C4-2B (cell line): Measurements from ENCODE around the gene FGF19.

Experiments used
- CTCF ChIP-seq: fragments of 450-650 bp; conservative IDR thresholded peaks from 2 replicates; pipeline ENCODE4 v1.5.1; 2017; ENCODE audit warnings: mild to moderate bottlenecking
- ZFX ChIP-seq: fragments of 450-650 bp; IDR thresholded peaks from 2 replicates; pipeline ENCODE4 v1.6.1; 2017

DNA sequence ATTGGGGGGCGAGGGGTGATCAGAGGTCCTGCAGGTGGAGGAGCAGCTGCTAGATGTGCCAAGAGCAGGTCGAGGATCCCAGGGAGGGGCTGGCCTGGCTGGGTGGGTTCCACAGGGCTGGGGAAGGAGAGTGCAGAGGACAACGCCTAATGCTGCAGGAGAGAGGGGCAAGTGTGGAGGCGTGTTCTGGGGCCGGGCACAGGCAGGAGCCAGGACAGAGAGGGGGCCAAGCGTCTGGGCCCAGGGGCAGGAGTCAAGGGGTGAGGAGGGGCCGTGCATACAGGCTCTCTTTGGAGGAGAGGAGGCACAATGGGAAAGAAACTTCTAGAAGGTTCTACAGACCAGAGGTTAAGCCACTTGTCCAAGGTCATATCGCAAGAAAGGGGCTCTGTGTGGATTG lies 26.7 kb upstream of the FGF19 start:
- TF ChIP-seq CTCF (no peak), ZFX (no peak)
